Ascending aorta (tissue), 2 donors: ENCODE measurements around the gene SERPINA1. TPM values are rescaled to one million over a fixed set of nuclear protein-coding genes. Genes with fewer than 3 reads are reported as not detected.

Experiments used
- DNase-seq, 2 donors: peaks; one replicate each; pipeline ENCODE4 v3.0.0-alpha.2; 2019; ENCODE audit warnings: low spot score in 2 of 2
- H3K27ac ChIP-seq, 2 donors: fragments of 200-600 bp; sonication (generic); one replicate each; pipeline ENCODE4 v1.5.1; 2016 to 2017; ENCODE audit warnings: mild to moderate bottlenecking in 1 of 2
- H3K27me3 ChIP-seq: fragments of 200-600 bp; sonication (generic); one replicate; pipeline ENCODE4 v1.5.1; 2017
- H3K36me3 ChIP-seq, 2 donors: fragments of 200-600 bp; sonication (generic); one replicate each; pipeline ENCODE4 v1.5.1; 2016
- H3K4me1 ChIP-seq, 2 donors: fragments of 200-600 bp; sonication (generic); one replicate each; pipeline ENCODE4 v1.5.1; 2016 to 2017; ENCODE audit warnings: mild to moderate bottlenecking in 1 of 2
- H3K4me3 ChIP-seq, 2 donors: fragments of 200-600 bp; sonication (generic); one replicate each; pipeline ENCODE4 v1.5.1; 2016 to 2017; ENCODE audit warnings: mild to moderate bottlenecking in 1 of 2
- H3K9me3 ChIP-seq, 2 donors: fragments of 200-600 bp; sonication (generic); one replicate each; pipeline ENCODE4 v1.5.1; 2016
- CTCF ChIP-seq, 3 experiments: fragments of 200-600 bp in 2 of 3; fragments of 450-650 bp in 1 of 3; sonication (generic) in 2 of 3; IDR thresholded peaks; one replicate each; pipeline ENCODE4 v1.5.1; 2016 to 2019; ENCODE audit warnings: antibody characterized with exemption in 3 of 3, mild to moderate bottlenecking in 1 of 3, moderate library complexity in 1 of 3
- intact Hi-C: fragments of 100-400 bp; cut with DNase I; formaldehyde crosslinking; loops from one replicate; pipeline ENCODE4 v1.15.1; 2023
- total RNA-seq: library from RNA; depleted of rRNA; stranded (reverse); fragments of >200 nt; gene quantifications from one replicate; pipeline ENCODE4 v1.1.0, GENCODE V29; 2016

Gene SERPINA1
- total RNA-seq, 1 donor from 2014 or later, result 34.3 TPM

GRCh38 chr14:94385553-94386057 lies 2.8 kb downstream of the SERPINA1 start:
- DNase-seq, result peak in 1 of 2 donors; percentile 47
- Histone ChIP-seq H3K36me3 (no peaks in the 10 kb centered on the region), H3K4me3 (no peak overlapping the region), H3K4me1 (no peaks in the 10 kb centered on the region), H3K27me3 (no peaks in the 10 kb centered on the region), H3K9me3 (no peaks in the 10 kb centered on the region), H3K27ac (no peak overlapping the region)
- intact Hi-C loops, result no loop called here
- TF ChIP-seq CTCF (IDR thresholded peaks at IDR 0.05), result no peak

- H3K4me3 ChIP-seq, result no peak overlapping the region
- H3K36me3 ChIP-seq, result no peaks in the 10 kb centered on the region
- H3K4me1 ChIP-seq, result no peaks in the 10 kb centered on the region
- H3K9me3 ChIP-seq, result no peaks in the 10 kb centered on the region
- intact Hi-C loops, result no loop called here
- no peaks in the 10 kb centered on the region for H3K27me3 ChIP-seq
- peak in 1 of 2 donors; percentile 39 for DNase-seq
- TF ChIP-seq CTCF (IDR thresholded peaks at IDR 0.05), result no peak
- H3K27ac ChIP-seq, result peak overlapping the region in 1 of 2 donors; percentile 21
These were observed 4.1 kb downstream of the SERPINA1 start for GRCh38 chr14:94384342-94384741.

- no peak for TF ChIP-seq CTCF (IDR thresholded peaks at IDR 0.05)
- intact Hi-C loops, result no loop called here
- no peaks in the 10 kb centered on the region for H3K27me3 ChIP-seq
These were observed 4.6 kb downstream of the SERPINA1 start for GRCh38 chr14:94383777-94384176.

GRCh38 chr14:94382716-94383596 lies 5.4 kb downstream of the SERPINA1 start:
- Histone ChIP-seq H3K36me3 (no peaks in the 10 kb centered on the region), H3K4me3 (no peak overlapping the region), H3K27me3 (no peaks in the 10 kb centered on the region), H3K4me1 (no peaks in the 10 kb centered on the region), H3K9me3 (no peaks in the 10 kb centered on the region), H3K27ac (no peak overlapping the region)
- intact Hi-C loops, result no loop called here
- peak in 1 of 2 donors; percentile 50 for DNase-seq
- TF ChIP-seq CTCF (IDR thresholded peaks at IDR 0.05), result no peak

More at GRCh38 chr14:94383777-94384176, 4.6 kb downstream of the SERPINA1 start:
- Histone ChIP-seq H3K4me1 (no peaks in the 10 kb centered on the region), H3K27ac (no peak overlapping the region), H3K36me3 (no peaks in the 10 kb centered on the region), H3K4me3 (no peak overlapping the region), H3K9me3 (no peaks in the 10 kb centered on the region)
- DNase-seq, result peak in 1 of 2 donors; percentile 13

- no peaks in the 10 kb centered on the region for H3K4me1 ChIP-seq
- no peak overlapping the region for H3K4me3 ChIP-seq
- no peaks in the 10 kb centered on the region for H3K27me3 ChIP-seq
- no peaks in the 10 kb centered on the region for H3K36me3 ChIP-seq
- DNase-seq, result no peak
- intact Hi-C loops, result no loop called here
- no peak for TF ChIP-seq CTCF (IDR thresholded peaks at IDR 0.05)
- H3K9me3 ChIP-seq, result no peaks in the 10 kb centered on the region
- H3K27ac ChIP-seq, result no peak overlapping the region
These were observed 6.2 kb downstream of the SERPINA1 start for GRCh38 chr14:94382099-94382715.
